Neural progenitor cell (in vitro differentiated cells): ENCODE measurements around the gene MGAT4D. TPM values are rescaled to one million over a fixed set of nuclear protein-coding genes. Genes with fewer than 3 reads are reported as not detected.

Experiments
- DNase-seq: peaks from one replicate; pipeline ENCODE4 v3.0.0-alpha.2; 2016; ENCODE audit warnings: low spot score
- H2AFZ ChIP-seq: fragments of 200-600 bp; sonication (generic); replicated peaks from 2 replicates; pipeline ENCODE4 v1.6.1; 2016; ENCODE audit warnings: antibody characterized with exemption
- H3F3A ChIP-seq: fragments of 200-600 bp; sonication (generic); 2 replicates; pipeline ENCODE4 v1.6.1; 2016; ENCODE audit warnings: antibody characterized with exemption, low read depth
- H3K27ac ChIP-seq: fragments of 200-600 bp; sonication (generic); 2 replicates; pipeline ENCODE4 v1.5.1; 2016; ENCODE audit warnings: mild to moderate bottlenecking
- H3K27me3 ChIP-seq: fragments of 200-600 bp; sonication (generic); 2 replicates; pipeline ENCODE4 v1.6.1; 2016; ENCODE audit warnings: mild to moderate bottlenecking, moderate library complexity
- H3K36me3 ChIP-seq: fragments of 200-600 bp; sonication (generic); 2 replicates; pipeline ENCODE4 v1.5.1; 2016
- H3K4me1 ChIP-seq: fragments of 200-600 bp; sonication (generic); 2 replicates; pipeline ENCODE4 v1.6.1; 2016; ENCODE audit warnings: mixed run types
- H3K4me2 ChIP-seq: fragments of 200-600 bp; sonication (generic); 2 replicates; pipeline ENCODE4 v1.6.1; 2016
- H3K4me3 ChIP-seq: fragments of 200-600 bp; sonication (generic); 2 replicates; pipeline ENCODE4 v1.5.1; 2016
- H3K79me2 ChIP-seq: fragments of 200-600 bp; sonication (generic); 2 replicates; pipeline ENCODE4 v1.6.1; 2016; ENCODE audit warnings: low read depth
- H3K9ac ChIP-seq: fragments of 200-600 bp; sonication (generic); 2 replicates; pipeline ENCODE4 v1.6.1; 2016
- H3K9me3 ChIP-seq: fragments of 200-600 bp; sonication (generic); 2 replicates; pipeline ENCODE4 v1.5.1; 2016; ENCODE audit warnings: low read depth
- H4K20me1 ChIP-seq: fragments of 200-600 bp; sonication (generic); 2 replicates; pipeline ENCODE4 v1.6.1; 2016; ENCODE audit warnings: low read depth
- H3K27ac Mint-ChIP-seq: 3 replicates; pipeline ENCODE4 v1.8.0; 2021; ENCODE audit warnings: mixed read lengths
- H3K27me3 Mint-ChIP-seq: 2 replicates; pipeline ENCODE4 v1.8.0; 2022; ENCODE audit warnings: low read depth, mild to moderate bottlenecking, inconsistent platforms, moderate library complexity, mixed read lengths; ENCODE audit not compliant: insufficient read depth
- H3K36me3 Mint-ChIP-seq: 3 replicates; pipeline ENCODE4 v1.8.0; 2021; ENCODE audit warnings: mixed read lengths
- H3K4me1 Mint-ChIP-seq: 3 replicates; pipeline ENCODE4 v1.8.0; 2021; ENCODE audit warnings: mixed read lengths
- H3K4me3 Mint-ChIP-seq: 3 replicates; pipeline ENCODE4 v1.8.0; 2021; ENCODE audit warnings: mild to moderate bottlenecking, moderate library complexity, mixed read lengths
- H3K9me3 Mint-ChIP-seq: 3 replicates; pipeline ENCODE4 v1.8.0; 2020; ENCODE audit warnings: mixed read lengths
- CTCF ChIP-seq: fragments of 200-600 bp; sonication (generic); IDR thresholded peaks from 2 replicates; pipeline ENCODE4 v1.5.1; 2017; ENCODE audit warnings: antibody characterized with exemption, mild to moderate bottlenecking
- EZH2 ChIP-seq: fragments of 200-600 bp; sonication (generic); IDR thresholded peaks from 2 replicates; pipeline ENCODE4 v1.6.1; 2017; ENCODE audit warnings: antibody characterized with exemption, mild to moderate bottlenecking, moderate library complexity
- EZH2phosphoT487 ChIP-seq: fragments of 200-600 bp; sonication (generic); IDR thresholded peaks from 2 replicates; pipeline ENCODE4 v1.6.1; 2017; ENCODE audit warnings: antibody characterized with exemption
- total RNA-seq: library from RNA; depleted of rRNA; stranded (reverse); fragments of >200 nt; gene quantifications from 2 replicates; pipeline ENCODE4 v1.2.3, GENCODE V29; 2015; ENCODE audit warnings: low replicate concordance

Gene MGAT4D
- total RNA-seq, 1 donor from 2014 or later: not detected

GRCh38 chr4:140469791-140470733 is 28.0 kb downstream of the MGAT4D start:
- TF ChIP-seq EZH2phosphoT487: no peak
- TF ChIP-seq CTCF: no peak
- no peak for TF ChIP-seq EZH2
- Histone ChIP-seq H3K79me2 (no peaks in the 10 kb centered on the region), H3K4me3 (no peak overlapping the region), H3K27me3 (no peaks in the 10 kb centered on the region), H2AFZ (peak overlapping the region; percentile 79), H3K9me3 (no peaks in the 10 kb centered on the region), H3K27ac (no peak overlapping the region), H3F3A (no peaks in the 10 kb centered on the region), H3K36me3 (no peaks in the 10 kb centered on the region), H3K4me1 (no peaks in the 10 kb centered on the region), H3K9ac (no peak overlapping the region), H3K4me2 (no peak overlapping the region), H4K20me1 (no peaks in the 10 kb centered on the region)
- Mint-ChIP-seq H3K4me1 (peaks cover 3% of the 10 kb centered on the region), H3K27ac (no peak overlapping the region), H3K36me3 (no peaks in the 10 kb centered on the region), H3K27me3 (no peaks in the 10 kb centered on the region), H3K4me3 (peak overlapping the region; percentile 20), H3K9me3 (no peaks in the 10 kb centered on the region)
- peak; percentile 25 for DNase-seq

DNA sequence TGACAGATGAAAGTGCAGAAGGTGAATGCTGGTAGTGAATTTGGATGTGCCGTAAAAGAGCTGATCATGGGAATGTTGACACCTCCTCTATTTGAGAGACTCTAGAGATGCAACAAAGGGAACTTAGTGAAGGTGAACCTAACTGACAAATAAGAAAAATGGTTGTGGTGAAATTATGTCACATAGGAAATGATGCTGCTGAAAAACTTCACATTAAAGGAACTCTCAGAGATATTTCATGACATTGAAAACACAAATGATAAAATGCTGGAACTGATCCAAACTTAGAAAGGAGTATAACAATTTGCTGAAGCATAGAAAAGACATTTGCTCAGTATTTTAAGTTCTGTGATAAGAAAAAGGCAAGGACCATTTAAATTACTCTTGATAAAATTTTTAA is 31.9 kb downstream of the MGAT4D start:
- H3F3A ChIP-seq: no peaks in the 10 kb centered on the region
- H3K27me3 Mint-ChIP-seq: no peaks in the 10 kb centered on the region
- no peaks in the 10 kb centered on the region for H4K20me1 ChIP-seq
- TF ChIP-seq EZH2 (no peak), CTCF (no peak), EZH2phosphoT487 (no peak)
- H3K4me1 Mint-ChIP-seq: peaks cover 3% of the 10 kb centered on the region
- no peak overlapping the region for H3K9ac ChIP-seq
- no peak overlapping the region for H2AFZ ChIP-seq
- no peaks in the 10 kb centered on the region for H3K36me3 ChIP-seq
- H3K9me3 ChIP-seq: no peaks in the 10 kb centered on the region
- no peaks in the 10 kb centered on the region for H3K79me2 ChIP-seq
- no peak overlapping the region for H3K4me3 ChIP-seq
- no peak overlapping the region for H3K27ac ChIP-seq
- no peak overlapping the region for H3K4me2 ChIP-seq
- H3K4me1 ChIP-seq: no peaks in the 10 kb centered on the region
- H3K27ac Mint-ChIP-seq: no peak overlapping the region
- no peaks in the 10 kb centered on the region for H3K36me3 Mint-ChIP-seq
- no peak overlapping the region for H3K4me3 Mint-ChIP-seq
- no peak for DNase-seq
- H3K27me3 ChIP-seq: no peaks in the 10 kb centered on the region
- H3K9me3 Mint-ChIP-seq: no peaks in the 10 kb centered on the region

DNA sequence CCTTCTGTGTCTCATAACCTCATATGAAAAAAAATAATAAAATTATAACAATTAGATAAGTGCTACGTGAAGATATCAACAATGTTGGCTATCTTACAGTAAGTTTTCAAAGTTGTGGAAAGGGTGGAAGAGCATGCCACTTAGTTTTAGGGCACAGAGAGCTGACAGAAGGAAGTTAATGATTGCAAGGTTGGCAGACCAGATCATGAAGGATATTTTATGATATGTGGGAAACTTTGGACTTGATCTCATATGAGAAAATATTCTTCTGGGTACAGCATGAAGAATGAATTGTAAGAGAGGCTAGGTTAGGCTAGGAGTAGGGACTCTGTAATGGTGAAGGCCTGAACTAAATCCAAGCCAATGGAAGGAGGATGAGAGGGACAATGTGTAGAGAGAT is 34.5 kb downstream of the MGAT4D start:
- Mint-ChIP-seq H3K4me1 (no peaks in the 10 kb centered on the region), H3K27me3 (no peaks in the 10 kb centered on the region), H3K4me3 (no peak overlapping the region), H3K27ac (no peak overlapping the region), H3K9me3 (no peaks in the 10 kb centered on the region), H3K36me3 (no peaks in the 10 kb centered on the region)
- no peaks in the 10 kb centered on the region for H3K79me2 ChIP-seq
- no peak for DNase-seq
- no peaks in the 10 kb centered on the region for H4K20me1 ChIP-seq
- H2AFZ ChIP-seq: no peak overlapping the region
- no peaks in the 10 kb centered on the region for H3K4me1 ChIP-seq
- H3K9ac ChIP-seq: no peak overlapping the region
- no peaks in the 10 kb centered on the region for H3K27me3 ChIP-seq
- no peak overlapping the region for H3K27ac ChIP-seq
- H3F3A ChIP-seq: no peaks in the 10 kb centered on the region
- no peak overlapping the region for H3K4me2 ChIP-seq
- no peaks in the 10 kb centered on the region for H3K9me3 ChIP-seq
- H3K36me3 ChIP-seq: no peaks in the 10 kb centered on the region
- TF ChIP-seq EZH2phosphoT487 (no peak), CTCF (no peak), EZH2 (no peak)
- no peak overlapping the region for H3K4me3 ChIP-seq
